ENCODE results near the gene LILRB1. TPM values are rescaled to one million over a fixed set of nuclear protein-coding genes. Genes with fewer than 3 reads are reported as not detected.
"Not testable (repeated sequence)": the region's sequence is repeated elsewhere in the genome, so short reads cannot be mapped to it uniquely, and the experiment has no call there.

The LILRB1 gene
- total RNA-seq = not detected in 2 replicates

DNA sequence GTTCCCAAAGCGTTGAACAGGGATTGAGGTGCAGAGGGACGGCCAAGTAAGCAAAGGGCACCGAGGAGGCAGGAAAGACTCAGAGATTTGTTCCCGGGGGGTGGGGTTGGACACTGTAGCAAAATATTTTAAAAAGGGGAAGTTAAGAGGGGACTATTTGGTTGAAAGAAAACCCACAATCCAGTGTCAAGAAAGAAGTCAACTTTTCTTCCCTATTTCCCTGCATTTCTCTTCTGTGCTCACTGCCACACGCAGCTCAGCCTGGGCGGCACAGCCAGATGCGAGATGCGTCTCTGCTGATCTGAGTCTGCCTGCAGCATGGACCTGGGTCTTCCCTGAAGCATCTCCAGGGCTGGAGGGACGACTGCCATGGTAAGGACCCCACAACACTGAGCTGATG is at the start of gene LILRB1:
TSS of gene LILRB1 (plus strand) at position 223 of the 400 bp plus-strand sequence. CDS start 590 bp downstream, outside the sequence.
- not testable (repeated sequence) for H3K4me3 ChIP-seq (ENCODE audit: low read depth, low read length); DNase-seq (ENCODE audit: low read depth)

DNA sequence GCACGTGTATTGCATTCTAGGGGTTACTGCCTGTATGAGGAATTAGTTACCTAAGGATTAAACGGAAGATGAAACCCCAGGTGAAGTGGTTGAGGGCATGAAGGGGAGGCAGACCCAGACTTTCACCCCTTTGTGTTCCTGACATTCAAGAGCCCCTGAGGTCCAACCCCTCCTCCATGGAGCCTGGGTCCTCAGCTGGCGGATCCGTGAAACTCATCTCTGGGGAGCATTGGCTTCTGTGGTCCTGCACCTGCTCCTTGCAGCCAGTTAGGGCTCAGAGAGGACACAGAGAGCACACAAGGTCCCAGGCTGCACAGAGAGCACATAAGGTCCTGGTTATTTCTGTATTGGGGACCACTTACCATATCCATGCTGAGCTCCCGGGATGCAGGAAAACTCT is 43.9 kb upstream of the LILRB1 start:
- TF ChIP-seq, protein P1, sequence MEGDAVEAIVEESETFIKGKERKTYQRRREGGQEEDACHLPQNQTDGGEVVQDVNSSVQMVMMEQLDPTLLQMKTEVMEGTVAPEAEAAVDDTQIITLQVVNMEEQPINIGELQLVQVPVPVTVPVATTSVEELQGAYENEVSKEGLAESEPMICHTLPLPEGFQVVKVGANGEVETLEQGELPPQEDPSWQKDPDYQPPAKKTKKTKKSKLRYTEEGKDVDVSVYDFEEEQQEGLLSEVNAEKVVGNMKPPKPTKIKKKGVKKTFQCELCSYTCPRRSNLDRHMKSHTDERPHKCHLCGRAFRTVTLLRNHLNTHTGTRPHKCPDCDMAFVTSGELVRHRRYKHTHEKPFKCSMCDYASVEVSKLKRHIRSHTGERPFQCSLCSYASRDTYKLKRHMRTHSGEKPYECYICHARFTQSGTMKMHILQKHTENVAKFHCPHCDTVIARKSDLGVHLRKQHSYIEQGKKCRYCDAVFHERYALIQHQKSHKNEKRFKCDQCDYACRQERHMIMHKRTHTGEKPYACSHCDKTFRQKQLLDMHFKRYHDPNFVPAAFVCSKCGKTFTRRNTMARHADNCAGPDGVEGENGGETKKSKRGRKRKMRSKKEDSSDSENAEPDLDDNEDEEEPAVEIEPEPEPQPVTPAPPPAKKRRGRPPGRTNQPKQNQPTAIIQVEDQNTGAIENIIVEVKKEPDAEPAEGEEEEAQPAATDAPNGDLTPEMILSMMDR (conservative IDR thresholded peaks at IDR 0.05; ENCODE audit: low read depth, low read length) = no peak
- DNase-seq (ENCODE audit: low read depth) = no peak

DNA sequence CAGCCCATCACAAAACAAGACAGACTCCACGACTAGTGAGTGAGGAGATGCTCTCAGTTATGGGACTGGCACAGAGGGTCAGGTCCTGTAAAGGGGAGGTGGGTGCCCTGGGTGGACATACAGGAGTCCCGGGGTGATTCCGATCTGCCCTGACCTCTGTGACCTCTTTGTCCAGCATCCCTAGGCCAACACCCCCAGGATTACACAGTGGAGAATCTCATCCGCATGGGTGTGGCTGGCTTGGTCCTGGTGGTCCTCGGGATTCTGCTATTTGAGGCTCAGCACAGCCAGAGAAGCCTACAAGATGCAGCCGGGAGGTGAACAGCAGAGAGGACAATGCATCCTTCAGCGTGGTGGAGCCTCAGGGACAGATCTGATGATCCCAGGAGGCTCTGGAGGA is 43.3 kb upstream of the LILRB1 start:
- no peak overlapping the region for H3K4me3 ChIP-seq (ENCODE audit: low read depth, low read length)
- TF ChIP-seq, protein P1 (conservative IDR thresholded peaks at IDR 0.05; ENCODE audit: low read depth, low read length) = no peak
- DNase-seq (ENCODE audit: low read depth) = no peak

More for the DNA sequence above, 43.9 kb upstream of the LILRB1 start:
- no peak overlapping the region for H3K4me3 ChIP-seq (ENCODE audit: low read depth, low read length)

DNA sequence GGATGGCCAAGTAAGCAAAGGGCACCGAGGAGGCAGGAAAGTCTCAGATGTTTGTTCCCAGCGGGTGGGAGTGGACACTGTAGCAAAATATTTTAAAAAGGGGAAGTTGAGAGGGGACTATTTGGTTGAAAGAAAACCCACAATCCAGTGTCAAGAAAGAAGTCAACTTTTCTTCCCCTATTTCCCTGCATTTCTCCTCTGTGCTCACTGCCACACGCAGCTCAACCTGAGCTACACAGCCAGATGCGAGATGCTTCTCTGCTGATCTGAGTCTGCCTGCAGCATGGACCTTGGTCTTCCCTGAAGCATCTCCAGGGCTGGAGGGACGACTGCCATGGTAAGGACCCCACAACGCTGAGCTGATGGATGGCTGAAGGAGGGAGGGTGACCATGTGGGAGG is 36.8 kb upstream of the LILRB1 start, which contains the start of gene LILRA1:
TSS of gene LILRA1 (plus strand) at position 188 of the 400 bp plus-strand sequence. CDS start 613 bp downstream, outside the sequence.
- H3K4me3 ChIP-seq (ENCODE audit: low read depth, low read length); DNase-seq (ENCODE audit: low read depth): not testable (repeated sequence)

DNA sequence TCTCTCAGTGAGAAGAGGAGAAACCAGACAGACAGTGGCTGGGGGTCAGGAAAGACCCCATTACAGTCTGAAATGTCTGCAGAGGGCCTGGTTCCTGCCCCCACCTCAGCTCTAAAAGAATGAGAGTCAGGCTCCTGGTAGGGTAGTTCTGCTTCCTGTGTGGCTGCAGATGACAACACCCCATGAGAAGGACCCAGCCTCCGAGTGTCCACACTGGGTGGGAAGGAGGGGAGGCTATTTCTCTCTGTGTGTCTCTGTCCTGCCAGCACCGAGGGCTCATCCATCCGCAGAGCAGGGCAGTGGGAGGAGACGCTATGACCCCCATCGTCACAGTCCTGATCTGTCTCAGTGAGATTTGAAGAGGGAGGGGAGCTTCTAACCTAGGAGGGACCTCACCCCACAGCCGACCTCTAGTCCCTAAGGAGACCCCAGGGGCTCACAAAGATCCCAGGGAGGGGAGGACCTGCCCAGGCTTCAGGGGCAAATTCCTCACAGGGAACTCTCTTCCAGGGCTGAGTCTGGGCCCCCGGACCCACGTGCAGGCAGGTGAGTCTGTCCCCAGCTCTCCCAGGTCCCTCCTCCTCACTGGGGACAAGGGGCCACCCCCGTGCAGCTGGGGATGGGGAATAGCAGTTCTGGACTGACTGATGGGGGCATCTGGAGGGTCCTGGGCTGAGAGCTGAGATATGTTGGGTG is 36.2 kb upstream of the LILRB1 start:
- not testable (repeated sequence) for DNase-seq (ENCODE audit: low read depth); H3K4me3 ChIP-seq (ENCODE audit: low read depth, low read length)

DNA sequence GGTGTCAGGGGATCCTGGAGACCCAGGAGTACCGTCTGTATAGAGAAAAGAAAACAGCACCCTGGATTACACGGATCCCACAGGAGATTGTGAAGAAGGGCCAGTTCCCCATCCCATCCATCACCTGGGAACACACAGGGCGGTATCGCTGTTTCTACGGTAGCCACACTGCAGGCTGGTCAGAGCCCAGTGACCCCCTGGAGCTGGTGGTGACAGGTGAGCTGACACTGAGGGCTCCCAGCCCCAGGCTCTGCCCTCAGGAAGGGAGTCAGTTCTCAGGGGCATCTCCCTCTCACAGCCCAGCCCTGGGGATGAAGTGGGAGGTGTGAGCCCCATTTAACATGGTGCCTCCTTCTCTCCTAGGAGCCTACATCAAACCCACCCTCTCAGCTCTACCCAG is 35.5 kb upstream of the LILRB1 start:
- TF ChIP-seq, protein P1 (conservative IDR thresholded peaks at IDR 0.05; ENCODE audit: low read depth, low read length) = no peak
- DNase-seq (ENCODE audit: low read depth) = no peak

DNA sequence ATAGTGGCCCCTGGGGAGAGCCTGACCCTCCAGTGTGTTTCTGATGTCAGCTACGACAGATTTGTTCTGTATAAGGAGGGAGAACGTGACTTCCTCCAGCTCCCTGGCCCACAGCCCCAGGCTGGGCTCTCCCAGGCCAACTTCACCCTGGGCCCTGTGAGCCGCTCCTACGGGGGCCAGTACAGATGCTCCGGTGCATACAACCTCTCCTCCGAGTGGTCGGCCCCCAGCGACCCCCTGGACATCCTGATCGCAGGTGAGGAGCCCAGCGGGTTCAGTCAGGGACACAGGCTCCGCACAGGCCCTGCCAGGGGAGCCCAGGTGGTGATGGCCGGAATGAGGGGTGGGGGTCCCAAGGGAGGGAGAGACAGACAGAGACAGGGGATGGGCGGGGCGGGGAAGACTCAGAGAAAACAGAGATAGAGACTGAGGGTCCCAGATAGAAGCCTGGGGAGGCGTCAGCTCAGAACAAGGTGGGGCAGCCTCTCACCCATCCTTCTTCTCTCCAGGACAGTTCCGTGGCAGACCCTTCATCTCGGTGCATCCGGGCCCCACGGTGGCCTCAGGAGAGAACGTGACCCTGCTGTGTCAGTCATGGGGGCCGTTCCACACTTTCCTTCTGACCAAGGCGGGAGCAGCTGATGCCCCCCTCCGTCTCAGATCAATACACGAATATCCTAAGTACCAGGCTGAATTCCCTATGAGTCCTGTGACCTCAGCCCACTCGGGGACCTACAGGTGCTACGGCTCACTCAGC is 34.4 kb upstream of the LILRB1 start:
- H3K4me3 ChIP-seq (ENCODE audit: low read depth, low read length); DNase-seq (ENCODE audit: low read depth): not testable (repeated sequence)

More for the DNA sequence above, 35.5 kb upstream of the LILRB1 start:
- no peak overlapping the region for H3K4me3 ChIP-seq (ENCODE audit: low read depth, low read length)

DNA sequence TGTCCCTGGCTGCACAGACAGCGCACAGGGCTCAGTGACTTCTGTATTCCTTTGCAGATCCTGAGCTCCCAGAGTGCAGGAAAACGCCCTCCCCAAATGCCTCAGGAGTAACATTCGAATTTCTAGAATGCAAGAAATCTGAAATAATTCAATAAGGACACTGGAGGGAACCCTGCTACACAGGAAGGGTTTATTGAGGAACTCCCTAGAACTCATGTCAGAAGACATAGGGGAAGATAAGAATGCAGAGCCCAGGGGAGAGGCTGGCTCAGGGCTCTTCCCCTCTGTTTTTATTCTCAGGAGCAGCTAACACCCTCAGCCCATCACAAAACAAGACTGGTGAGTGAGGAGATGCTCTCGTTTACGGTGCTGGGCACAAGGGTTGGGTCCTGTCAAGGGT is 30.1 kb upstream of the LILRB1 start:
- TF ChIP-seq, protein P1 (conservative IDR thresholded peaks at IDR 0.05; ENCODE audit: low read depth, low read length) = no peak
- DNase-seq (ENCODE audit: low read depth) = no peak
- H3K4me3 ChIP-seq (ENCODE audit: low read depth, low read length) = no peak overlapping the region

DNA sequence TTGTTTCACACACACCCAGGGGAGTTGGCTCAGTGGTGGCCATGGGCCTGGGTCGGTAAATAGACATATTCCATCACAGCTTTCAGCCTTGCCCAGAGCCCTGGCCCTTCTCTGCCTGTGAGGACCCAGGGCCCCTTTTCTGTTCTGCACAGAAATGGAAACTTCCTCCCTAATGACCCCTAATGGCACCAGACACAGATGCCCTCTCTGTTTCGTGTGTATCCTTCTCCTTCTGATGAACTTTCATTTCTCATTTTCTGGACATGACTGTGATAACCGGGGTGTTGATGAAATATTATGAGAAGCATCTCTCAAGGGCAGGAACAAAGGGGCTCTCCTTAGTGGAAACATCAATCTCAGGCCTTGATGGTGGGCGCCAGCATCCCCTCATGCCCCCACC is 24.1 kb upstream of the LILRB1 start:
- TF ChIP-seq, protein P1 (conservative IDR thresholded peaks at IDR 0.05; ENCODE audit: low read depth, low read length) = no peak
- H3K4me3 ChIP-seq (ENCODE audit: low read depth, low read length) = no peak overlapping the region
- no peak for DNase-seq (ENCODE audit: low read depth)
